ENCODE data around the gene ATG4B. TPM values are rescaled to one million over a fixed set of nuclear protein-coding genes. Genes with fewer than 3 reads are reported as not detected.

The ATG4B gene
- total RNA-seq, 4 donors from 2014 or later, result 40.4 to 67.1 (median 50.3) TPM

- no peak for ATAC-seq (ENCODE audit: low FRiP score)
- no peak for DNase-seq (ENCODE audit: low spot score)
- TF ChIP-seq, protein P1, sequence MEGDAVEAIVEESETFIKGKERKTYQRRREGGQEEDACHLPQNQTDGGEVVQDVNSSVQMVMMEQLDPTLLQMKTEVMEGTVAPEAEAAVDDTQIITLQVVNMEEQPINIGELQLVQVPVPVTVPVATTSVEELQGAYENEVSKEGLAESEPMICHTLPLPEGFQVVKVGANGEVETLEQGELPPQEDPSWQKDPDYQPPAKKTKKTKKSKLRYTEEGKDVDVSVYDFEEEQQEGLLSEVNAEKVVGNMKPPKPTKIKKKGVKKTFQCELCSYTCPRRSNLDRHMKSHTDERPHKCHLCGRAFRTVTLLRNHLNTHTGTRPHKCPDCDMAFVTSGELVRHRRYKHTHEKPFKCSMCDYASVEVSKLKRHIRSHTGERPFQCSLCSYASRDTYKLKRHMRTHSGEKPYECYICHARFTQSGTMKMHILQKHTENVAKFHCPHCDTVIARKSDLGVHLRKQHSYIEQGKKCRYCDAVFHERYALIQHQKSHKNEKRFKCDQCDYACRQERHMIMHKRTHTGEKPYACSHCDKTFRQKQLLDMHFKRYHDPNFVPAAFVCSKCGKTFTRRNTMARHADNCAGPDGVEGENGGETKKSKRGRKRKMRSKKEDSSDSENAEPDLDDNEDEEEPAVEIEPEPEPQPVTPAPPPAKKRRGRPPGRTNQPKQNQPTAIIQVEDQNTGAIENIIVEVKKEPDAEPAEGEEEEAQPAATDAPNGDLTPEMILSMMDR (IDR thresholded peaks at IDR 0.05), result no peak
These were observed 36.6 kb downstream of the ATG4B start for GRCh38 chr2:241673797-241674725.

DNA sequence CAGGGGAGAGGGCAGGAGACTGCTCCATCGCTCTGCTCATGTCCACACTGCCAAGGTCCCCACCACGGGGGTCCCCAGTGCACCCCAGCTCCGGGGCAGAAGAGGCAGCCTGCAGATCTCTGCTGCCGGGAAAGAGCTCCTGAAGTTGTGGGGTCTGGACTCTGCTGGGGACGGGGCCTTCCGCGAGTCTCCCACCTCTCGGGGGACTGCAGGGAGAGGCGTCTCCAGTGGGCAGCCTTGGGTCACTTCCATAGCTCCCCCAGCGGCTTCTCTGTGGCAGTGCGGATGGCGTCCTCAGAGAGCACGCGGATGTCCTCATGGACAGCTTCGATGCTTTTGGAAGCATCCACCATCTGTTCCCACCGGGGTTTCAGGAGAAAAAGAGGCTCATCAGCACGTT, 38.4 kb downstream of the ATG4B start:
- DNase-seq (ENCODE audit: low spot score) (no peak), ATAC-seq (ENCODE audit: low FRiP score) (no peak)
- TF ChIP-seq, protein P1 (IDR thresholded peaks at IDR 0.05), result no peak

- TF ChIP-seq, protein P1 (IDR thresholded peaks at IDR 0.05), result no peak
- DNase-seq (ENCODE audit: low spot score), result no peak
- ATAC-seq (ENCODE audit: low FRiP score), result no peak
These were observed 39.2 kb downstream of the ATG4B start for GRCh38 chr2:241676665-241677064.

DNA sequence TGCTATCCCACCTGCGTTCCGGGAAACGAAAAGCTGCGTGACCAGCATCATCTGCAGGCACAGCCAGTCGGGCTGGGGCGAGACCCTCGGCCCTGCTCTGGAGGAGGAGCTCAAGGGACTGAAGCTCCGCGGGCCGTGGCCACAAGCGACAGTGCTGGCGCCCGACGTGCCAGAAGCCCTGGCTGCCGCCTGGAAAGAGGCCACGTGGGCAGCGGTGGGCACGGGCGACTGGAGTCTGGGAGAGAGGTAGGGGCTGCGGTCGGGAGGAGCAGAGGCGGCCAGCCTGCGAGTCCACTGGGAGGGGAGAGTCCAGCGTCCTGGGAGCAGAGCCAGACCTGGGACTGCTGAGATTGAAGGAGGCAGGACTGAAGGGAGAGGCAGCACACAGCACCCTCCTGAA, 39.9 kb downstream of the ATG4B start:
- DNase-seq (ENCODE audit: low spot score), result no peak
- TF ChIP-seq, protein P1 (IDR thresholded peaks at IDR 0.05), result no peak
- no peak for ATAC-seq (ENCODE audit: low FRiP score)

- ATAC-seq (ENCODE audit: low FRiP score) (no peak), DNase-seq (ENCODE audit: low spot score) (no peak)
- TF ChIP-seq, protein P1 (IDR thresholded peaks at IDR 0.05), result no peak
These were observed 40.8 kb downstream of the ATG4B start for GRCh38 chr2:241678307-241678706.

GRCh38 chr2:241678784-241679540, 41.5 kb downstream of the ATG4B start:
- no peak for ATAC-seq (ENCODE audit: low FRiP score)
- no peak for DNase-seq (ENCODE audit: low spot score)
- TF ChIP-seq, protein P1 (IDR thresholded peaks at IDR 0.05), result no peak

All from omental fat pad (tissue), 4 donors.